Right lobe of liver (tissue), 4 donors: ENCODE data around the gene PJA2.

Source experiments
- POLR2A ChIP-seq: fragments of 450-650 bp; IDR thresholded peaks from one replicate; pipeline ENCODE4 v1.6.1; 2017; ENCODE audit warnings: antibody characterized with exemption, mild to moderate bottlenecking
- TF ChIP-seq, protein P1 (sequence below), 4 donors: fragments of 200-600 bp in 3 of 4; fragments of 450-650 bp in 1 of 4; IDR thresholded peaks; one replicate each; pipeline versions ENCODE4 v1.5.1 to v1.8.0; 2016 to 2022; ENCODE audit warnings: antibody characterized with exemption in 4 of 4, mild to moderate bottlenecking in 2 of 4
- donor health status: DM: no; HTN: no; CAD: no.
- donor health status: DM: no; HTN: no; CAD: no.
- donor health status: DM: no; HTN: yes; CAD: no.

DNA sequence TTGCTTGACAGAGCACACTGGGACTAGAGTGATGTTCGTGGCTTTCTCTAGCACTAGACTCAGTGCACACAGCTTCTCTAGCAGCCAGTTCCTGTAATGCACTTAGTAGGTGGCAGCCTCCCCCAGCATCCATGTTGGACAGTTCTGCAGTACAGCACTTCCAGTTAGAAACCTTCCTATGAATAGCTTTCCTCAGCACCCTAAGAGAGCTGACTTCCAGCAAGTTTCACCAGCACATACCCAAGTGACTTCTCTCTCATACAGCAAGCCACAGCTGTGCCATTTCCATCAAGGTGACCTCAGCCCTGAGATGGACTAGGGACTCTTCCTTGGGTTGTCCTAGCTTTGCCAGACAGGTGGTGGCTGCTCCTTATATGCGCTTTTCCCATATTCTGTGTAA lies 60.4 kb downstream of the PJA2 start:
- TF ChIP-seq, protein P1, sequence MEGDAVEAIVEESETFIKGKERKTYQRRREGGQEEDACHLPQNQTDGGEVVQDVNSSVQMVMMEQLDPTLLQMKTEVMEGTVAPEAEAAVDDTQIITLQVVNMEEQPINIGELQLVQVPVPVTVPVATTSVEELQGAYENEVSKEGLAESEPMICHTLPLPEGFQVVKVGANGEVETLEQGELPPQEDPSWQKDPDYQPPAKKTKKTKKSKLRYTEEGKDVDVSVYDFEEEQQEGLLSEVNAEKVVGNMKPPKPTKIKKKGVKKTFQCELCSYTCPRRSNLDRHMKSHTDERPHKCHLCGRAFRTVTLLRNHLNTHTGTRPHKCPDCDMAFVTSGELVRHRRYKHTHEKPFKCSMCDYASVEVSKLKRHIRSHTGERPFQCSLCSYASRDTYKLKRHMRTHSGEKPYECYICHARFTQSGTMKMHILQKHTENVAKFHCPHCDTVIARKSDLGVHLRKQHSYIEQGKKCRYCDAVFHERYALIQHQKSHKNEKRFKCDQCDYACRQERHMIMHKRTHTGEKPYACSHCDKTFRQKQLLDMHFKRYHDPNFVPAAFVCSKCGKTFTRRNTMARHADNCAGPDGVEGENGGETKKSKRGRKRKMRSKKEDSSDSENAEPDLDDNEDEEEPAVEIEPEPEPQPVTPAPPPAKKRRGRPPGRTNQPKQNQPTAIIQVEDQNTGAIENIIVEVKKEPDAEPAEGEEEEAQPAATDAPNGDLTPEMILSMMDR (IDR thresholded peaks at IDR 0.05), result no peak
- no peak for TF ChIP-seq POLR2A
